Panc1 (cell line): ENCODE data around the gene FBXL15. TPM values are rescaled to one million over a fixed set of nuclear protein-coding genes. Genes with fewer than 3 reads are reported as not detected.

ENCODE experiments used
- ATAC-seq: fragments of 200-7000 bp; cut with Tn5 transposase; 2 replicates; pipeline ENCODE4 v1.9.1; 2020; ENCODE audit warnings: mild to moderate bottlenecking, moderate library complexity
- BruUV-seq: library from RNA; stranded (reverse); fragments of 400-500 nt; replicated peaks from 2 replicates; lab custom pipeline; 2021; lab: Mats Ljungman, UMichigan
- CTCF ChIA-PET: fragments of 300-600 bp; sonication (Branson Sonifier 250); formaldehyde crosslinking; loops from one replicate; lab custom pipeline; 2022; ENCODE audit warnings: antibody characterized with exemption; lab: Charles Lee
- POLR2A ChIA-PET: fragments of 300-600 bp; sonication (Branson Sonifier 250); formaldehyde crosslinking; loops from one replicate; lab custom pipeline; 2022; ENCODE audit warnings: antibody characterized with exemption; lab: Charles Lee
- DNase-seq: peaks from one replicate; pipeline ENCODE4 v3.0.0-alpha.2; 2010; ENCODE audit warnings: low read depth, low spot score
- H3K27ac ChIP-seq: 2 replicates; pipeline ENCODE4 v1.5.1; 2011; ENCODE audit warnings: mild to moderate bottlenecking, low read length, inconsistent platforms
- H3K27me3 ChIP-seq: fragments of 200-500 bp; sonication (Bioruptor generic); 2 replicates; pipeline ENCODE4 v1.6.0; 2014; ENCODE audit warnings: low read length, inconsistent platforms; ENCODE audit not compliant: control insufficient read depth, insufficient read depth
- H3K36me3 ChIP-seq: fragments of 200-500 bp; sonication (Bioruptor generic); 2 replicates; pipeline ENCODE4 v1.5.1; 2014; ENCODE audit warnings: inconsistent platforms, mild to moderate bottlenecking, low read length, moderate library complexity; ENCODE audit not compliant: control insufficient read depth, insufficient read depth
- H3K4me1 ChIP-seq: 2 replicates; pipeline ENCODE4 v1.5.1; 2011; ENCODE audit warnings: inconsistent platforms, mild to moderate bottlenecking, low read length, moderate library complexity; ENCODE audit not compliant: control insufficient read depth, insufficient read depth
- H3K4me3 ChIP-seq, 2 experiments: 2 replicates each; pipeline ENCODE4 v1.5.1; 2011 to 2012; ENCODE audit warnings: low read depth in 2 of 2, low read length in 2 of 2, mild to moderate bottlenecking in 2 of 2, inconsistent platforms in 1 of 2, moderate library complexity in 1 of 2
- H3K9me3 ChIP-seq: fragments of 200-500 bp; sonication (Bioruptor generic); 2 replicates; pipeline ENCODE4 v1.5.1; 2014; ENCODE audit warnings: low read depth, mild to moderate bottlenecking, inconsistent platforms, low read length, moderate library complexity; ENCODE audit not compliant: control insufficient read depth, insufficient read depth
- CTCF ChIP-seq: fragments of 450-650 bp; IDR thresholded peaks from 2 replicates; pipeline ENCODE4 v1.5.1; 2017; ENCODE audit warnings: mild to moderate bottlenecking
- POLR2AphosphoS5 ChIP-seq: IDR thresholded peaks from 2 replicates; pipeline ENCODE4 v1.6.1; 2012; ENCODE audit warnings: mild to moderate bottlenecking, low read depth, low read length, moderate library complexity
- SIN3A ChIP-seq: IDR thresholded peaks from 2 replicates; pipeline ENCODE4 v1.6.1; 2012; ENCODE audit warnings: low read depth, mild to moderate bottlenecking, low read length, moderate library complexity, borderline replicate concordance; ENCODE audit not compliant: insufficient read depth
- TCF7L2 ChIP-seq: IDR thresholded peaks from 2 replicates; pipeline ENCODE4 v1.6.1; 2011; ENCODE audit warnings: mild to moderate bottlenecking, low read depth, low read length, inconsistent platforms
- in situ Hi-C: cut with HindIII; loops from 2 replicates; pipeline ENCODE4 v1.10.0; 2016; ENCODE audit warnings: low sequenced_read_pairs, low pct_unique_long_range_greater_than_20kb
- intact Hi-C: fragments of 100-400 bp; cut with micrococcal nuclease; formaldehyde crosslinking; loops from one replicate; pipeline ENCODE4 v1.10.0; 2022; ENCODE audit not compliant: unreplicated experiment
- total RNA-seq: library from RNA; stranded (reverse); gene quantifications from one replicate; pipeline ENCODE4 v1.2.1, GENCODE V29; 2021; ENCODE audit not compliant: unreplicated experiment
- TF ChIP-seq, protein P1 (sequence below), 2 experiments: IDR thresholded peaks; 2 replicates each; pipeline ENCODE4 v1.6.1; 2011 to 2012; ENCODE audit warnings: low read depth in 2 of 2, control low read depth in 1 of 2, low read length in 1 of 2, mild to moderate bottlenecking in 1 of 2, moderate library complexity in 1 of 2; ENCODE audit not compliant: insufficient read depth in 1 of 2

FBXL15 gene
- total RNA-seq, 1 experiment from 2014 or later, result 7.9 TPM

DNA sequence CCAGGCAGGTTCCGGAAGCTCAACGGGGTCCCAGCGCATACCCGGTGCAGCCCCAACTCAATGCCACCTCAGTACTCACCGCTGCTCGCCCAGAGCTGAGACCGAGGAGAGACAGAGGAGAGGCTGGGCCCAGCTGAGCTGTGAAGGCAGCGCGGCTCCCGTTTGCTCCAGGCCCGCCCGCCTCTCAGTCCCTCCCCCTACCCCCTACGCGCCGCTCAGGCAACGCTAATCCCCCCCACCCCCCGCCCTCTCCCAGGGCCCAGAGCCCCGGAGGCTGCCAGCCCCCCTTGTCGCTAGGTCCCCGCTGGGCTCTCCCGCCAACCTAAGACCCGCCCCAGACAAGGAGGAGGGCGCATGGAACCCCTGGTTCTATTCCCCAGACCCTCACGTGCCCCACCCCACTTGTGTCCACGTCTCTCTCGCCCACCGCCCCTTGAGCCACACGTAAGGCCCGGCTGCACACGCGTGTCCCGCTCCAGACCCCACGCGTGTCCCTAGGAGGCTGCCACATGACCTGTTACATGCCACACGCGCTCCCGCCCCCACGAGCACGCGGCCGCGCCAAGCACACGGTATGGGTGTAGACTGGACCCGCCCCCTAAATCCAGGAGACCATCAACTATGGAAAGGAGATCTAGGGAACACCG lies 1.9 kb upstream of the FBXL15 start, which contains the start of gene PSD:
TSS of gene PSD (minus strand) at position 164 of the 647 bp plus-strand sequence. CDS start 1,747 bp downstream, outside the sequence.
- intact Hi-C loops, result no loop called here
- Histone ChIP-seq H3K4me3 (peak within 1 kb of the TSS; percentile 91 to 94), H3K27ac (no peak within 1 kb of the TSS; the same call in 1 of the 2 replicates), H3K27me3 (no peaks in the 10 kb centered on the region), H3K4me1 (peaks cover 11% of the 10 kb centered on the region), H3K9me3 (no peaks in the 10 kb centered on the region), H3K36me3 (peaks cover 9% of the 10 kb centered on the region; the same call in 1 of the 2 replicates)
- DNase-seq, result no peak
- TF ChIP-seq CTCF (no peak), TCF7L2 (no peak), POLR2AphosphoS5 (no peak), SIN3A (no peak)
- TF ChIP-seq, protein P1, sequence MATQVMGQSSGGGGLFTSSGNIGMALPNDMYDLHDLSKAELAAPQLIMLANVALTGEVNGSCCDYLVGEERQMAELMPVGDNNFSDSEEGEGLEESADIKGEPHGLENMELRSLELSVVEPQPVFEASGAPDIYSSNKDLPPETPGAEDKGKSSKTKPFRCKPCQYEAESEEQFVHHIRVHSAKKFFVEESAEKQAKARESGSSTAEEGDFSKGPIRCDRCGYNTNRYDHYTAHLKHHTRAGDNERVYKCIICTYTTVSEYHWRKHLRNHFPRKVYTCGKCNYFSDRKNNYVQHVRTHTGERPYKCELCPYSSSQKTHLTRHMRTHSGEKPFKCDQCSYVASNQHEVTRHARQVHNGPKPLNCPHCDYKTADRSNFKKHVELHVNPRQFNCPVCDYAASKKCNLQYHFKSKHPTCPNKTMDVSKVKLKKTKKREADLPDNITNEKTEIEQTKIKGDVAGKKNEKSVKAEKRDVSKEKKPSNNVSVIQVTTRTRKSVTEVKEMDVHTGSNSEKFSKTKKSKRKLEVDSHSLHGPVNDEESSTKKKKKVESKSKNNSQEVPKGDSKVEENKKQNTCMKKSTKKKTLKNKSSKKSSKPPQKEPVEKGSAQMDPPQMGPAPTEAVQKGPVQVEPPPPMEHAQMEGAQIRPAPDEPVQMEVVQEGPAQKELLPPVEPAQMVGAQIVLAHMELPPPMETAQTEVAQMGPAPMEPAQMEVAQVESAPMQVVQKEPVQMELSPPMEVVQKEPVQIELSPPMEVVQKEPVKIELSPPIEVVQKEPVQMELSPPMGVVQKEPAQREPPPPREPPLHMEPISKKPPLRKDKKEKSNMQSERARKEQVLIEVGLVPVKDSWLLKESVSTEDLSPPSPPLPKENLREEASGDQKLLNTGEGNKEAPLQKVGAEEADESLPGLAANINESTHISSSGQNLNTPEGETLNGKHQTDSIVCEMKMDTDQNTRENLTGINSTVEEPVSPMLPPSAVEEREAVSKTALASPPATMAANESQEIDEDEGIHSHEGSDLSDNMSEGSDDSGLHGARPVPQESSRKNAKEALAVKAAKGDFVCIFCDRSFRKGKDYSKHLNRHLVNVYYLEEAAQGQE (IDR thresholded peaks at IDR 0.05; ENCODE audit: insufficient read depth in 1 of 2, low read depth in 2 of 2, low read length in 1 of 2), result no peak
- no TSS peak for BruUV-seq
- CTCF ChIA-PET, result interaction anchor here (0.7 kb wide), 1 partner anchor 12 kb away, joined by 4 read pairs; no protein-coding TSS in a partner anchor
- in situ Hi-C loops, result no loop called here
- POLR2A ChIA-PET, result no interaction called here
- ATAC-seq, result no peak

- Histone ChIP-seq H3K36me3 (peaks cover 9% of the 10 kb centered on the region; the same call in 1 of the 2 replicates), H3K4me1 (peaks cover 11% of the 10 kb centered on the region), H3K4me3 (peak overlapping the region; percentile 91 to 94), H3K9me3 (no peaks in the 10 kb centered on the region), H3K27ac (peak overlapping the region; percentile 98), H3K27me3 (no peaks in the 10 kb centered on the region)
- BruUV-seq, result no TSS peak
- ATAC-seq, result no peak
- no peak for DNase-seq
- intact Hi-C loops, result no loop called here
- TF ChIP-seq, protein P1 (IDR thresholded peaks at IDR 0.05; ENCODE audit: insufficient read depth in 1 of 2, low read depth in 2 of 2, low read length in 1 of 2), result peak; percentile 96 to 99
- TF ChIP-seq SIN3A (no peak; the same call in 1 of the 2 replicates), POLR2AphosphoS5 (no peak)
- CTCF ChIA-PET, result interaction anchor here (0.8 to 2.2 kb wide), 4 partner anchors 10 to 20 kb away, joined by 3 to 14 read pairs (median 6); no protein-coding TSS in a partner anchor
- POLR2A ChIA-PET, result no interaction called here
- in situ Hi-C loops, result no loop called here
Measured at GRCh38 chr10:102419269-102420180, 1.1 kb upstream of the FBXL15 start.
